Aorta (tissue), 5 donors: ENCODE results near the gene TRIM13. TPM values are rescaled to one million over a fixed set of nuclear protein-coding genes. Genes with fewer than 3 reads are reported as not detected.

ENCODE experiments used
- ATAC-seq: fragments of 200-7000 bp; cut with Tn5 transposase; one replicate; pipeline ENCODE4 v1.9.1; 2022; ENCODE audit warnings: moderate library complexity; ENCODE audit not compliant: low FRiP score
- DNase-seq, 2 donors: peaks; one replicate each; pipeline ENCODE4 v3.0.0-alpha.2; 2020
- H3K27ac ChIP-seq, 2 donors: one replicate each; pipeline ENCODE4 v1.5.1; 2013; ENCODE audit warnings: low read length in 2 of 2, mild to moderate bottlenecking in 2 of 2, moderate library complexity in 2 of 2, control low read depth in 1 of 2, inconsistent platforms in 1 of 2, low read depth in 1 of 2
- H3K27me3 ChIP-seq, 2 donors: one replicate each; pipeline ENCODE4 v1.6.1; 2013; ENCODE audit warnings: control low read depth in 1 of 2, low read length in 1 of 2, mild to moderate bottlenecking in 1 of 2, moderate library complexity in 1 of 2; ENCODE audit not compliant: insufficient read depth in 2 of 2, control insufficient read depth in 1 of 2
- H3K36me3 ChIP-seq, 2 donors: one replicate each; pipeline ENCODE4 v1.6.1; 2013; ENCODE audit warnings: control low read depth in 1 of 2, low read length in 1 of 2, mild to moderate bottlenecking in 1 of 2; ENCODE audit not compliant: insufficient read depth in 2 of 2, control insufficient read depth in 1 of 2
- H3K4me1 ChIP-seq, 2 donors: one replicate each; pipeline ENCODE4 v1.6.1; 2013; ENCODE audit warnings: low read length in 2 of 2, control low read depth in 1 of 2, mild to moderate bottlenecking in 1 of 2, moderate library complexity in 1 of 2; ENCODE audit not compliant: insufficient read depth in 2 of 2, control insufficient read depth in 1 of 2
- H3K4me3 ChIP-seq, 2 donors: one replicate each; pipeline ENCODE4 v1.5.1; 2013; ENCODE audit warnings: low read length in 2 of 2, control low read depth in 1 of 2, mild to moderate bottlenecking in 1 of 2
- H3K9me3 ChIP-seq: one replicate; pipeline ENCODE4 v1.6.1; 2013; ENCODE audit warnings: mild to moderate bottlenecking, low read length; ENCODE audit not compliant: control insufficient read depth
- WGBS, 2 donors: extraction: QIAGEN DNeasy Blood & Tissue Kit; methylation state at CpG; one replicate each; pipeline ENCODE4 v1.1.7; 2013; 5-methylcytosine and 5-hydroxymethylcytosine counted together
- intact Hi-C, 2 donors: fragments of 100-400 bp; cut with DNase I; formaldehyde crosslinking; loops; one replicate each; pipeline versions ENCODE4 v1.14.2 to v1.15.0; 2022
- polyA plus RNA-seq, 2 donors: library from polyadenylated mRNA; stranded (reverse); fragments of 200-250 nt; gene quantifications; one replicate each; pipeline ENCODE4 v1.2.3, GENCODE V29; 2013
- total RNA-seq, 2 donors: library from RNA; stranded (reverse); fragmentation: NEBNext Ultra II Directional; extraction: Animal tissue kit (Norgen Biotek cat#: 25700); gene quantifications; one replicate each; pipeline ENCODE4 v1.2.1, GENCODE V29; 2021
- donor health status: healthy with polysubstance abuse.
- donor health status: Bipolar disorder and iron deficiency.
- donor health status: DM: no; HTN: no; CAD: no.
- donor health status: DM: no; HTN: no; CAD: no.
- donor health status: DM: yes; HTN: yes; CAD: no.

TRIM13 gene
- total and polyA plus RNA-seq, 4 donors, result 7.3 to 27.6 (median 24.8) TPM

- Histone ChIP-seq H3K27me3 (no peaks in the 10 kb centered on the region), H3K4me3 (no peak overlapping the region), H3K9me3 (no peaks in the 10 kb centered on the region), H3K4me1 (peaks cover 1 to 2% of the 10 kb centered on the region in 2 donors), H3K36me3 (peaks cover 5 to 11% of the 10 kb centered on the region in 2 donors), H3K27ac (no peak overlapping the region)
- DNase-seq, result no peak
- WGBS, 2 donors, result 68 to 72% methylated on average over 1 of the region's 1 CpG
- intact Hi-C loops, result no loop called here
- no peak for ATAC-seq
These were observed 14.6 kb downstream of the TRIM13 start for GRCh38 chr13:50011461-50011860.

DNA sequence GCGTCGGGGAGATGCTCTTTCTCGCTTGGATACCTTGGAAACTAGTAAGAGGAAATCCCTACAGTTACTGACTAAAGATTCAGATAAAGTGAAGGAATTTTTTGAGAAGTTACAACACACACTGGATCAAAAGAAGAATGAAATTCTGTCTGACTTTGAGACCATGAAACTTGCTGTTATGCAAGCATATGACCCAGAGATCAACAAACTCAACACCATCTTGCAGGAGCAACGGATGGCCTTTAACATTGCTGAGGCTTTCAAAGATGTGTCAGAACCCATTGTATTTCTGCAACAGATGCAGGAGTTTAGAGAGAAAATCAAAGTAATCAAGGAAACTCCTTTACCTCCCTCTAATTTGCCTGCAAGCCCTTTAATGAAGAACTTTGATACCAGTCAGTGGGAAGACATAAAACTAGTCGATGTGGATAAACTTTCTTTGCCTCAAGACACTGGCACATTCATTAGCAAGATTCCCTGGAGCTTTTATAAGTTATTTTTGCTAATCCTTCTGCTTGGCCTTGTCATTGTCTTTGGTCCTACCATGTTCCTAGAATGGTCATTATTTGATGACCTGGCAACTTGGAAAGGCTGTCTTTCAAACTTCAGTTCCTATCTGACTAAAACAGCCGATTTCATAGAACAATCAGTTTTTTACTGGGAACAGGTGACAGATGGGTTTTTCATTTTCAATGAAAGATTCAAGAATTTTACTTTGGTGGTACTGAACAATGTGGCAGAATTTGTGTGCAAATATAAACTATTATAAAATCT, 15.7 kb downstream of the TRIM13 start:
- WGBS, 2 donors, result 93 to 95% methylated on average over 6 of the region's 6 CpGs
- Histone ChIP-seq H3K27me3 (no peaks in the 10 kb centered on the region), H3K4me3 (no peak overlapping the region), H3K27ac (no peak overlapping the region), H3K9me3 (no peaks in the 10 kb centered on the region), H3K4me1 (peaks cover 1 to 6% of the 10 kb centered on the region in 2 donors), H3K36me3 (peaks cover 5 to 11% of the 10 kb centered on the region in 2 donors)
- ATAC-seq (no peak), DNase-seq (no peak)
- intact Hi-C loops, result no loop called here

DNA sequence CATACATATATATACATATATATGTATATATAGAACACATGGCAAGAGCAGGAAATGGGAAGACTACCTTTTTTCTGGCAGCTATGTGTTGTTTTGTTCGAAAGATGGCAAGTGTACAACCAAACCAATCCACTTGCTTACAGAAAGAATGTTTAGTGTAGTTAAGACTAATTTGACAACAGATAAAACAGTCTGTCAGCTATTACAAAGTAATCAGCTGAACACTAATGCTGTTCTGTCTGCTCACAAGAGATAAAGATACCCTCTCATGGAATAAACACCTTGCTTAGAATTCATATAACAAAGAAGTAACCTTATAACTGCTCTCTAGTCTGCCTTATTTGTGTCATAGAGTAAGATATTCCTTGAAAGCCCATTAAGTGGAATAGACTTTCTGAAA, 17.5 kb downstream of the TRIM13 start:
- Histone ChIP-seq H3K36me3 (peaks cover 5 to 11% of the 10 kb centered on the region in 2 donors), H3K9me3 (no peaks in the 10 kb centered on the region), H3K27me3 (no peaks in the 10 kb centered on the region), H3K4me1 (peaks cover 1 to 6% of the 10 kb centered on the region in 2 donors), H3K27ac (no peak overlapping the region), H3K4me3 (no peak overlapping the region)
- intact Hi-C loops, result no loop called here
- ATAC-seq (no peak), DNase-seq (no peak)
- WGBS, 2 donors, result 83 to 95% methylated on average over 1 of the region's 1 CpG

- peaks cover 1 to 6% of the 10 kb centered on the region in 2 donors for H3K4me1 ChIP-seq
- ATAC-seq (no peak), DNase-seq (no peak)
- H3K27me3 ChIP-seq, result no peaks in the 10 kb centered on the region
- H3K9me3 ChIP-seq, result no peaks in the 10 kb centered on the region
- H3K36me3 ChIP-seq, result peaks cover 5 to 11% of the 10 kb centered on the region in 2 donors
- no peak within 1 kb of the TSS for H3K4me3 ChIP-seq
- intact Hi-C loops, result no loop called here
- peak within 1 kb of the TSS in 1 of 2 donors; percentile 78 for H3K27ac ChIP-seq
- WGBS, 2 donors, result 6 to 14% methylated on average over 5 of the region's 5 CpGs
These were observed 18.4 kb downstream of the TRIM13 start, which contains the start of gene KCNRG for GRCh38 chr13:50015258-50015657. KCNRG (plus strand) TSS chr13:50015444; CDS start chr13:50015494, 50 bp downstream.

GRCh38 chr13:50015750-50016149, 18.9 kb downstream of the TRIM13 start:
- Histone ChIP-seq H3K27me3 (no peaks in the 10 kb centered on the region), H3K36me3 (peaks cover 5 to 11% of the 10 kb centered on the region in 2 donors), H3K4me3 (no peak overlapping the region), H3K27ac (peak overlapping the region in 1 of 2 donors; percentile 78), H3K9me3 (no peaks in the 10 kb centered on the region), H3K4me1 (peaks cover 0 to 6% of the 10 kb centered on the region in 2 donors)
- intact Hi-C loops, result no loop called here
- 60 to 63% methylated on average over 4 of the region's 4 CpGs for WGBS, 2 donors
- ATAC-seq (no peak), DNase-seq (no peak)

DNA sequence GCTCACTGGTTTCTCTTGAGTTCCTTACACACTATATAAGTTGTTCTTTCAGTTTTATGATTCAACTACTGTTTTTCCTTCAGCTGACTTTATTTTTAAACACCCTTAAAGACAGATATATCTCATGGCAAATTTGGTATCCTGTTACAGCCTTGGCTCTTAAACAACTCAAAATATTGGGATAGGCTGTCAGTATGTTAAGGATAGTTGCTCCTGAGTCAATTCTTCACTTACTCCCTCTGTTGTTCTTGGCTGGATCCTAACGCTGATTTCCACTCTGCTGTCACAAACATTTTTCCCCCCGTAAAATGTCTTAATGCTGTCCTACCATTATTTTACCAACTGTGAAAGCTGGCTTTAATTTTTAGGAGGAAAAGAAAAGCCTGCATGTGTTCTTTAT, 19.6 kb downstream of the TRIM13 start:
- ATAC-seq (no peak), DNase-seq (no peak)
- H3K4me1 ChIP-seq, result peaks cover 0 to 6% of the 10 kb centered on the region in 2 donors
- no peak overlapping the region for H3K4me3 ChIP-seq
- H3K27ac ChIP-seq, result no peak overlapping the region
- intact Hi-C loops, result no loop called here
- no peaks in the 10 kb centered on the region for H3K27me3 ChIP-seq
- 7 to 15% methylated on average over 2 of the region's 2 CpGs for WGBS, 2 donors
- H3K9me3 ChIP-seq, result no peaks in the 10 kb centered on the region
- H3K36me3 ChIP-seq, result peaks cover 5 to 10% of the 10 kb centered on the region in 2 donors

DNA sequence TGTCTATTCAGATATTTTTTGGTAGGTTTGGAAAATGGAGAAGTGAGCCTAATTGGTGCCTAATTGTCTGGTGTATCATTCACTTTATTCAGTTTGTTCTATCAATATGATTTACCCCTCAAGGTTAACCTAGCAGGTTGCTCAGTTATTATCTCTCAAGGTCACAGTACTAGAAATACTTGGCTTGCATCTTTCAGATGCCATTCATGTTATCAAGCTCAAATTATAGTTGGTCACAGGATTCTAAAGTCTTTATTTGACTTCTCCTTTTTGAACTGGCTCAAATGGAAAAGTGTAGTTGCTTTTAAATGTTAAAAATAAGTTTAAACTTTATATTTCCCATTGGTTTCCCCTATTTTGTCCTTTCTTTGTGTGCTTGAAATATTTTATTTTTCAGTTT, 21.0 kb downstream of the TRIM13 start:
- no peak for DNase-seq
- H3K36me3 ChIP-seq, result no peaks in the 10 kb centered on the region
- H3K27ac ChIP-seq, result no peak overlapping the region
- no peaks in the 10 kb centered on the region for H3K9me3 ChIP-seq
- no peak overlapping the region for H3K4me3 ChIP-seq
- peaks cover 0 to 6% of the 10 kb centered on the region in 2 donors for H3K4me1 ChIP-seq
- ATAC-seq, result no peak
- intact Hi-C loops, result no loop called here
- H3K27me3 ChIP-seq, result no peaks in the 10 kb centered on the region

DNA sequence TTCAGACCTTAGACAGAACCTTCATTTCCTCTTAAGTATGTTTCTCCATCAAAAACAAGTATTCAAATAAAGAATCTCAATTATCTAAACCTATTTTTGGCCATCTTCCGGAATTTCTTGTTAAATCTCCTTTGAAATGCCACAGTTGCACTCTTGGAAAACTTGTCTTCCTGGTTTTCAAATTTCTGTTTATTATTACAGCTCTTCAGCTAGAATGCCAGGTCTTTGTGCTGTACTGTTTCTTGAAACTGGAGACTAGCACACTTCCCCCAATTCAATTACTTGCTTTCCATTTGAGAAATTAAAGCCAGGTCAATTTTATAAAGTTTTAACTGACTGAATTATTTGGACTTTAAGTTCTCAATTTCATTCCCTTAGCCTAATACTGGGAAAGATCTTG, 28.6 kb downstream of the TRIM13 start:
- intact Hi-C loops, result no loop called here
- H3K27ac ChIP-seq, result no peak overlapping the region

DNA sequence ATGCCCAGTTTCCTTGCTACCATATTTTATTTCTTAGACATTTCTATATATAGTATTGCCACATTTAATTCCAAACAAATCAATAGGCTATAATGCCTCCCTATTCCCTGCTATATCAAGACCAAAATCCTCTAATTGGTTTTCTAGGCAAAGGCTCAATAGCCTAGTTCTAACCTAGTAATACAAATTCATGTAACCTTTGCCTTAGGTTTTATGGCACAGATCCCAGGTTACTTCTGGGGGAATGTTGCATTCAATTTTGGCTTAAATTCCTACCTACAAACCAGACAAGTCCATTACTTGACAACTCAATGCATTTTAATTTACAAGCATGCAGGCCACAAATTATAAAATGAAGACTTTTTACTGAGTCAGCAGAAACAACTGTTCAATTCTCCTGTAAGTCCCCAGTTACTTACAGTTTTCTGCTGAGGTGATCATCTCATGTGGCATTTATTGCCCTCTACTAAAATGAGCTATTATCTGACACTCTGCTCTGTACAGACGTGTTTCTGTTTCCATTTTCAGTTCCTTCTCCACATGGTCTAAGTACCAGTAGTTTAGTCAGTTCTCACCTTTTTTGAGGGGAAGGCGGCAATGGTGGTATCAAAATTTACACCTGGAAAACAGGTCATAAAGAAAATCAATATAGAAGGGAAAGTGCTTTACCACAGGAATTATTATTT, 30.1 kb downstream of the TRIM13 start:
- WGBS, 2 donors, result 90 to 92% methylated on average over 2 of the region's 2 CpGs
- Histone ChIP-seq H3K27ac (no peak overlapping the region), H3K36me3 (no peaks in the 10 kb centered on the region), H3K27me3 (no peaks in the 10 kb centered on the region), H3K4me1 (no peaks in the 10 kb centered on the region), H3K9me3 (no peaks in the 10 kb centered on the region), H3K4me3 (no peak overlapping the region)
- ATAC-seq, result no peak
- intact Hi-C loops, result no loop called here
- DNase-seq, result no peak

More for the DNA sequence above, 28.6 kb downstream of the TRIM13 start:
- Histone ChIP-seq H3K4me3 (no peak overlapping the region), H3K4me1 (no peaks in the 10 kb centered on the region), H3K9me3 (no peaks in the 10 kb centered on the region), H3K36me3 (no peaks in the 10 kb centered on the region), H3K27me3 (no peaks in the 10 kb centered on the region)
- WGBS, 2 donors, result 5 to 7% methylated on average over 1 of the region's 1 CpG
- no peak for DNase-seq
- no peak for ATAC-seq
